HG02840 (cell line): Measurements from ENCODE around the gene PARVB.

Source experiments
- ATAC-seq: cut with Tn5 transposase; IDR thresholded peaks from one replicate; pipeline ENCODE4 v1.9.1; 2021; ENCODE audit warnings: mild to moderate bottlenecking, moderate library complexity, moderate number of reproducible peaks; ENCODE audit not compliant: unreplicated experiment, low FRiP score

Gene PARVB

DNA sequence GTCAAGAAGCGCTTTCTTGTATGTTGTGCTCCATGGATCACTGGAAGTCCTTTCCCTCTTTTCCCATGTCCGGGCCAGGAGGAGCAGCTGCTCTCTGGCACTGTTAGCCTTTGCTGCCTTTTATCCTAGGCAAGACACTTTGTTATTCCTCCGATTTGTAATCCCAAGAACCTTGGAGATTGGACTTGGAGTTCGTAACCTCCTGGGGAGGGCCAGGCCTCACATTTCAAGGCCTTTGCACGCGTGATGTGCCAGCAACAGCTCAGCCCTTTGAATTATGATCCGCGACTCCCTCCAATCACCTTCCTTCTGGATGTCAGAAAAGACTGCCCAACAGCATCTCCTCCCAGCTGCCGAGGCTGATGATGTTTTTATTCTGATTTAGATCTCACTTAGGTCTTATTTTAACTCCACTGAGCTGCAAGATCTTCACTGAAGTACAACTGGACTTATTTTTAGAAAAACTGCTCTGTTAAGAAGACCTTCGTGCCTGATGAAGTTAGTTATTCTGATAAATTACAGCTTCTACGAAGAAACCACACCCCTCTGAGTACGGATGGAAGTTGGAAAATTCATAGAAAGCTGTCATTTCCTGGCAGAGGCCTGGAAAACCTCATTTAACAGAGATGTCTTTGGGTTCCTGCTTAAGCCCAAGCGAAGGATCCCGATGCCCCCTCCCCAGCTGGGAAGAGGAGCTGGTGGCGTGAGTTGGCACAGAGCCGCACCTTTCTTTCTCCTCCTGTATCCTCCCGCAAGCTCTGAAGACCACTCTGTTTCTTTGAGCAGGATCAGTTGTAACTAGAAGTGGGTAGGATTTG, 62.4 kb downstream of the PARVB start:
- ATAC-seq, result no peak

DNA sequence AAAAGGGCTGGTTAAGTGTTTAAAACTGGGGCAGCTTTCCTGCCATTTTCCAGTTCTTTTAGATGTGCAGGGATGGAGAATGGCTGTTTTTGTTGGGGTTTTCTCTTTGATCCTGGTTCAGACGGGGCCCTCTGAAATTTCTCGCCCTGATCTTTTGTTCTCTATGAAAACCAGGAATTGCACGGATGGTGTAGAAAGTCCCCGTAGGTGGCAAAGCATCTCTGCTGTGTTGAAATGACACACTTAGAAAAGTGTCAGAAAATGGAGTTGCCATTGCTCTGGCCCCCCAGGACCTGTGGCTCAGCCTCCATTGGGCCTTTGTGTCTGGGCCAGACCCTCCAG, 63.0 kb downstream of the PARVB start:
- no peak for ATAC-seq

DNA sequence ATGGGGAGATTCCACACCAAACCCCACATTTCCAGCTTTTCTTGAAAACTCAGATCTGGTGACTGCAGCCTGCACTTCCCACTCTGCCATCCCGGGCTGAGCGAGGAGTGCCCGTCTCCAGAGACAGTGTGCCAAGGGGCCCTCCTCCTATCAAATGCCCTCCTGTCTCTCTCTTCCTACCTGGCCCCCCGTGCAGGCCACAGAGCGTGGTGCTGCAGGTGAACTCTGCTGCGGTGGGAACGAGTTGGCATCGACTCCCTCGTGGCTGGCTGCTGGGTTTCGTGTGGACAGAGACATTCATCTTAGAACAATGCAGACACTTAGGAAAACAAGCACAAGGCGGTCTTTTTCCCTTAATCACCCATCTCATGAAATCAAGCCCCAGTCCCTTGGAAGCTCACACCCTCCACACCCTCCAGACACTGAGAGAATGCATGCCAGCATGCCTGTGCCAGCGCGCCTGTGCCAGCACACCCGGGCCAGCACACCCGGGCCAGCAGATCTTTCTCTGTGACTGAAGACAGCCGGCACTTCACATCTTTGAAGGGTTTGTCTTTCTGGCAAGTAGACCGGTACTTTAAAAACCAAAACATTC, 65.0 kb downstream of the PARVB start:
- no peak for ATAC-seq

DNA sequence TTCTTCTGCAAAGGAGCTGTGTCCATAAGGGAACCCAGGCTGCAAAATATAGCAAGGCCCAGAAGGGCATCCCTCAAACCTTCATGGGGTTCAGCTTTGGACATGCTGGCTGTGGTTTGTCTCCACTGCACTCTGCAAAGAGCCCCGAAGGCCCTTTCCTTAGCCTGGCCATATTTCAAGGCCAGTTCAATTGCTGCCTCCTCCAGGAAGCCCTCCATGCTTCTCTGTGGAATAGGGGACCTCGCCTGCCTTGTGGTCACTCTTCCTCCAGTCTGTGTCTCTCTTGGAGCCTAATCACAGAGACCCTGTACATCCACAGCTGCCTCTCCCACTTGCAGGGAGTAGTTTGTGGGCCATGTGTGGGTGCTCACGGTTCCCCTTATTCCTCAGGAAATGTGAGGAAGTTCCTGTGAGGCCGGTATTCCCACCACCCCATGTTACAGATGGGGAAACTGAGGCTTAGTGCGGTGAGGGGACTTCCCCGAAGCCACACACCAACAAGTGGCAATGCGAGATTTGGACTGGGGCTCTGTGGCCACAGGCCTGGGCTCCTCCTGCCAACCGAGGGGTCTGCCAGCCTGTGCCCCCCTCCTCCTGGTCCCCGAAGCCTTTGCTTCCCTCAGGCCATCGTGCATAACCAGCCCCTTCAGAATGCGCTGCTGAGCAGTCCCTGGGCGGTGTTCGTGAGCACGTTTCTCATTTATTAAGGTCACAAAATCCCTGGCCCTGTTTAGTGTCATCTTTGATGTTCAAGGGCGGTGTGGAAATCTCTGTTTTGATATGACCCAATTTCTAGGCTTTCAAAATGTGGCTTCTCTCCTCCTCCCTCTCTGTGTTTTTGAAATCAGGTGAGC, 65.8 kb downstream of the PARVB start:
- ATAC-seq, result no peak

DNA sequence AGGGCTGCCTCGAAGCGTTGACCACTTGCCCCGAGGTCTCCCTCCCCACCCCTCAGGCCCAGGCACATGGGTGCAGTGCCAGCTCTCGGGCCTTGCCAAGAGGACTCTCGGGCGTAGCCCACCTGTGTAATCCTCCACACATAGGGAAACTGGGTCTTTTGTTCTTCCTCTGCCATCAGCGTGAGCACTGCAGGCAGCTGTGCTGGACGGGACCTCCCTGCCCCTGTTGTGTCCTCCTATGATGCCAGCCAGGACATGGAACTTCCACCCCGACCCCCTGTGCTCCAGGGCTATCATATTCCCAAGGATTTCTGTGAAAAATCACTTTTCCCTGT, 66.4 kb downstream of the PARVB start:
- ATAC-seq, result no peak

DNA sequence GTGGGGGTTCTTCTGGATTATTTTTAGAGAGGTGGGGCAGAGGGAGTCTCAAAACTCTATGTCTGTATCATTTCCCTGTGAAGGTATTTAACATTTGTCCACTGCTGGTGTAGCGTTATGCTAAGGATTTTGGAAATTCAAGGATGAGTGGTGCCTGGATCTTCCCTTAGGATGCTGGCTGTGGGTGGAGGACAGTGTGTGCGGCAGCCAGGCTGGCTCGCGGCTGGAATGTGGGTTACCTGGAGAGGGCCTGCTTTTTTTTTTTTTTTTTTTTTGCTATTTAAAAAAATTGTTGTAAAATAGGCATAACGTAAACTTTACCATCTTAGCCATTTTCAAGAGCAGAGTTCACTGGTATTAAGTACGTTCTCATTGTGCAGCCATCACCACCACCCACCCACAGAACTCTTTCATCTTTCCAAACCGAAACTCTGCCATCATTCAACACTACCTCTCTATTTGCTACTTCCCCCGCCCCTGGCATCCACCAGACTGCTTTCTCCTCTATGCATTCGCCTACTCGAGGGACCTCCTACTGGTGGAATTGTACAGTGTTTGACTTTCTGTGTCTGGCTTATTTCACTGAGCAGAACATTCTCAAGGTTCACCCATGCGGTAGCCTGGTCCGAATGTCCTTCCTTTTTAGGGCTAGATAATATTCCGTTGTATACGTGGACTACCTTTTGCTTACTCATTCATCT, 67.1 kb downstream of the PARVB start:
- ATAC-seq, result no peak

DNA sequence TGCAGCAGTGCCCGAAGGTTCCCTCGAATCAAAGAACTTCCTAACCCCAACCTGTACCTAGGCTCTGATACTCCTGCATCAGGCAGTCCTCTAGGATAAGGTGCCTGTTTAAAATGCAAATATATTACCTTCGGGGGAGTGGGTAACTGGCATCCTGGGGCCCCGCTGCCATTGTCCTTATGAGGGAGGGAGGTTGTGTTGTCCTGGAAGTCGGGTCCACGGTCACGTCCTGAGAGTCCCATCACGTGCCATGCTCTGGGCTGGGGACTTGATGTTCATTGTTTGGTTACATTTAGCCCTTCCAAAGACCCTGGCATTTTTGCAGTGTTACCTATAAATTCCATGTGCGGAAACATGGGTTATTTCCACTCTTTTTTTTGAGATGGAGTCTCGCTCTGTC, 67.6 kb downstream of the PARVB start:
- ATAC-seq, result no peak

DNA sequence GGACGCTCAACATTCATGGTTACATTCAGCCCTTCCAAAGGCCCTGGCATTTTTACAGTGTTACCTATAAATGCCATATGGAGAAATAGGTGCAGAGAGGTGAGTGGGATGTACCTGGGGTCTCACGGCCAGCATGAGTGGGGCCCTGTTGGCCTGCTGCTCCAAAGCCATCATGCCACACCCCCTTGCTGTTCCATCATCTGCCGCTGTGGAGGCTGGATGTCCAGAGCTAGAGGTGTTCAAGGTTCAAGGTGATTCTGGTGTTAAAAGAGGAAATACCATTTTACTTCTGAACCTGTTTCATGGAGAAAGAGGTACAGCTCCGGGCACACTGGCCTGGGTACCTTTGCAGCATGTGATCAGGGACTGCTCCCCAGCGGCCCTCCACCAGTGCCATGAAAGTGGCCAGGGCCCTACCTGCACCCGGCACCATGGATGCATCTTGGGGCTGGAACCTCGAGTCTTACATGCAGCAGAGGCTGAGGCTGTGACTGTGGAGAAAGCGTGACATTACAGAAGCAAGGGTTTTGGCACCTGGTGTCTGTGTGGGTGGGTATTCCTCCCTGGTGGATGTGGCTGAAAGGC, 68.6 kb downstream of the PARVB start:
- no peak for ATAC-seq

DNA sequence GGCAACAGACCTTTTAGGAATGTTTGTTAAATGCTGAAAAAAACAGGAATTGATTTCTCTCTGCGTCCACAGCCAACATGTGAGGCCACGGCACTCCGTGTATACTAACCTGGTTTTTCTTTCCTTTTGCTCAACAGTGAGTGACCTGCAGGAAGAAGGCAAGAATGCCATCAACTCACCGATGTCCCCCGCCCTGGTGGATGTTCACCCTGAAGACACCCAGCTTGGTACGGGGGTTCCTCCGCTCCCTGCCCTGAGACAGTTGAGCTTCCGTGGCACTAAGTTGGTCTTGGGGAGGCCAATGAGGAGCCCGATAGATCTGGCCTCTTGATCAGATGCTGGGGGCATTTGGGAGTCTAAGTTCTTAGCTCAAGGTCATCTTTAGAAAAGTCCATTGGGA, 69.7 kb downstream of the PARVB start:
- ATAC-seq, result no peak

DNA sequence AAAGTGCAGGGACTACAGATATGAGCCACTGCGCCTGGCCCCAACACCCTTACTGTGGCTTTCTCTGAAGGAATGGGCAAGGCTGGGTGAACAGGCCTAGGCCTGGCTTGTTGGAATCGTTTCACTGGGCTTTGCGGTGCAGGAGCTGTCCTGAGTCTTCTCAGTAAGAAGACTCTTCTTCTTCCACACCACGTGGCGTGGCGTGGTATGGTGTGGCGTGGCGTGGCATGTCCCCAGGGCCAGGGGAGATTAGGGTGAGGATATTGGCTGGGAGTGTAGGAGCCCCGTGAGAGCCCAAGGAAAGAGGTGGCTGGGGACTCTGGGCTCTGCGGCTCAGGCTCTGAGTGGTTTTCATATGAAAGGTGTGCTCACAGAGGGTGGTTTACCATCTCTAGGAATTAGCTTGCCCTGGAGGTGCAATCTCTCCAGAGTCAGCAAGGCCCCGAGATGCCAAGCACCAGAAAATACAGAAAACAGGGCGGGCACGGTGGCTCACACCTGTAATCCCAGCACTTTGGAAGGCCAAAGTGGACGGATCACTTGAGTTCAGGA, 70.7 kb downstream of the PARVB start:
- ATAC-seq, result no peak

DNA sequence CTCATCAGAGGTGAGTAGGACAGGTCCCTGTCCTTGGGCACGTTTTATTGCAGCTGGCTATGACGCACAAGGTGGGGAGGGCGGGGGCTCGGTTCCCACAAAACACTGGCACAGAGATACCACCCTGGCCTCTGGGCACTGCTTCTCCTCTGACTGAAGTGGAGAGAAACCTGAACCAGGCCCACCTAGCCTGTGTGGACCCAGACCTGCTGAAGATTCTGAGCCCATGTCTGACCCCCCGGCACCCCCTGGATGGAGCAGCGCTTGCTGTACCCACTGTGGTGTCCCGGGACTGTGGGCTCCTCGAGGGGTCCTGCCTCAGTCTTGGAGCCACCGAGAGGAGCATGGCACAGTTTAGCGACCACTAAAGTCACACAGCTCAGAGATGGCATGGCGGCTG, 72.6 kb downstream of the PARVB start:
- no peak for ATAC-seq

DNA sequence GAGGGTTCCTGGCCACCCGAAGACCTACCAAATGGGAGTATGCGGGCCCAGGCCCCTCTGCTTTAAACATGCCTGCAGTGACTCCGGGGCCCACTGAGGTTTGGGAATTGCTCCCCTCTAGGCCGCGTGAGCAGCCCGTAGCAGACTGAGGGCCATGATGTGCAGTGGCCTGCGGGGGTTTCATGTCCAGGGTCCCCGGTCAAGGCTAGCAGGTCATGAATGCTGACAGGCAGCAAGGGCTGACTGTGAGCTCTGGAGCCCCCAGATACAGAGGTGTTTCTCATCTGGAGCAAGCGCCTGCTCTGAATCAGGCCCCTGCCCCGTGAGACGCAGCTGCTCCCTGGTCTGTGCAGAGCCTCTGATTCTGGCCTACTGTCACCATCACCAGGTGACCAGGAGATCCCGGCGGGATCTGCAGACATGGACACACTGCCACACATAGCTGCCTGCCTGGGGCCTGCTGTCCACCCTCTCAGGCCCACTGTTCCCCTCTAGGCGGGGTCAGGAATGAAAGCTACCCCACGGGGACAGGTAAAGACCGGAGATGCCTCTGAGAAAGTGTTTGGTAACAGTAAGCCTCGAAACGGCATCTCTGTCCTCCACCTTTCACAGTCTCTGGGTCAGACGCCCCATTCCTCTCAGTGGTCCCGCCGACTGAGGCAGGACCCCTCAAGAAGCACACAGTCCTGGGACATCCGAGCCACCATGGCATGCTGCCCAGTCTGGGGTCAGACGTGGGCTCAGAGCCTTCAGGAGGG, 73.3 kb downstream of the PARVB start:
- ATAC-seq, result no peak

DNA sequence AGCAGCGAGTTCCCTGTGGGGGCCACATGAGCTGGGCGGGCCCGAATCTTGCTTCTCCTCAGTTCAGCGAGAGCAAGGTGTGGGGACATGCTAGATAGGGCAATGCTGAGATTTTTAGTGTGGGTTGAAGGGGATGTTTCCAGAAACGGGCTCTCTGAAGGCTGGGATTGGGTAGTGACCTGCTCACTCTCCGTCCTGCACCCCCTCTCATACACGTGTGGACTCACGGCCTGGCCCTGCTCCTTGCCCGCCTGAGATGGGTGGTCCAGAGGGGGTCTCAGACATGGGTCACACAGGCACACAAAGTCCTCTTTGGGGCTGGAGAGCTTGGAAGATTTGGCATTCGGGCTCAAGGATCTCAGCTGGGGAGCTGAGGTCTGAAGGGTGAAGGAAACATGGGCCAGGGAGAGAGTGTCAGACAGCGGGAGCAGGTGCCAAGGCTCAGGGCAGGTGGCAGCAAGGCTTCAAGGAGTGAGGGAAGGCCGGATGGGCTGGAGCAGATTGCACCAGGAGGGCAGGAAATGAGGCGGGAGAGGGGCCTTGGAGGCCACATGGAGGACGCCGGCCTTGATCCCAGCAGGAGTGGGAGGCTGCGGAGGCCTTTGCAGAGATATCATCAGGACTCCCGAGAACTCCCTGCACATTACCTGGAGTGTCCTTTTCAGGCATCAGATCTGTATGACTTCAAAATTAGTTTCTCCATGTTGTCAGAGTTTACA, 74.1 kb downstream of the PARVB start:
- ATAC-seq, result no peak

DNA sequence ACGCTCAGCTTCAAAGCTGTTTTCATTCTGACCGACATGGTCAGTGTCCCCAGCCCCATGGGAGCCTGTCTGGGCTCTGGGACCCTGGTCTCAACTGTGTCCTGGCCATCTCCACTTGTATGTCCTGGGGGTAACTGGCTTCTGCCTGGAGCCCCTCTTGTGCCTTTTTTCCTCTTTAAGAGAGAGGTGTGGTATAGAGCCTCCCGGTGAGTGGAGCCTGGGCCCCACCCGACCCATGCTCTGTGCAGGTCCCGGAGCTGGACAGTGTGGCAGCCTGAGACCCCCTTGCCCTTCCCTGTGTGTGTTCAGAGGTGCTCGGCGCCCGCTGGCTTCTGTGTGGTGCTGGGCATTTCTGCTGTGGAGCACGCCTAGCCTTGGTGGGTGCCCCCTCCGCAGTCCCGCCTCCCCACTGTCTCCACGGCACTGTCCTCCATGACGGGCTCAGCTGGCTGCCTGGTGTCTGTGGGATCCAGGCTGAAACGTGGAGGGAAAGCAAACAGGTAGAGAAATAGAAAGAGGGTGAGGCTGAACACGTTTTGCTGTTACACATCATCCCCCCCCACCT, 74.9 kb downstream of the PARVB start:
- no peak for ATAC-seq

DNA sequence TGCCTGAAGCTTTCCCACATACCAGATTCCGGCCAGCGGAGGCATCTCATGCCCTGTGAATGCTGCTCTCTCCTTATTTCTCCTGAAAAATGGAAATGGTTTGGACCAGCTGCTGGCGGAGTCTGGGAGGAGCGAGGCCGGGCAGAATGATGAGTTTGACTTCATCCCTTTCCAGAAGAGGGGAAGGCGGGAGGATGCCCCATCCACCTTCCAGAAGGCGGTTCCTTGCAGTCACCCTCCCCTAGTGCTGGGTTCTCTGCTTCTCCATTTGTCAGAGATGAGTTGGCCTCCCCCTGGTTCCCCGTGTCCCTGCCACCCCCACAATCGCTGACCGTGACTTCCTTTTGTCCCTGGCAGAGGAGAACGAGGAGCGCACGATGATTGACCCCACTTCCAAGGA, 75.6 kb downstream of the PARVB start:
- no peak for ATAC-seq

DNA sequence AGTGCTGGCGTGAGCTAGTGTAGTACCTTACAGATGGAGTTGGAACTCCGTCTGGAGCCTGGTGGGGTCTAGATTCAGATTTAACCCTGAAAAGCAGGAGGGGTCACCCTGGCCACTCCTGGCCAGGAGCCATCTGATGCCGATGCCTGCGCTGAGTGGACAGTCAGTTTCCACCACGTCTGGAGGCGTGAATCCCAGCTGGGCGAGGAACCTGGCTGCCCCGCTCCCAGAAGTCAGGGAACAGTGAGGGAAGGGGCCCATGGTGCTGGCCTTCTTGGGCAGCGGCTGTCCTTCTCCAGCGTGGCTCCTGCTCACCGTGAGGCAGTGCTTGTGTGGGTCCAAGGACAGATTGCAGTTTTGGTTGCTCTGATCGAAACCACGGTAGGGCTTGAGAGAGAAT, 76.3 kb downstream of the PARVB start:
- no peak for ATAC-seq

DNA sequence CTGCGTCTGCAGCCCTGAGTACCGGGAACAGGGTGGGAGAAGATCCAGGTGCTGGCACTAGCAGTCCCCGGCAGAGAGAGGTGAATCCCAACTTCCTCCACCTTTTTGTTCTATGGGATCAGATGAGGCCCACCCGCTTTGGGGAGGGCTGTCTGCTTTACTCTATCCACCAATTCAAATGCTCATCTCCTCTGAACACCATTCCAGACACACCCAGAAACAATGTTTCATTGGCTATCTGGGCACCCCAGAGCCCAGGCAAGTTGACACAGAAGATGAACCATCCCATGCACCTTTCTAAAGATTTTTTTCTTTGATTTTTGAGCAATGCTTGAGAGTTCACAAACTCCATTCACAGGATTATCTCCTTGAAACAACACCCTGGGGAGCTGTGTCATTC, 78.0 kb downstream of the PARVB start:
- ATAC-seq, result no peak

DNA sequence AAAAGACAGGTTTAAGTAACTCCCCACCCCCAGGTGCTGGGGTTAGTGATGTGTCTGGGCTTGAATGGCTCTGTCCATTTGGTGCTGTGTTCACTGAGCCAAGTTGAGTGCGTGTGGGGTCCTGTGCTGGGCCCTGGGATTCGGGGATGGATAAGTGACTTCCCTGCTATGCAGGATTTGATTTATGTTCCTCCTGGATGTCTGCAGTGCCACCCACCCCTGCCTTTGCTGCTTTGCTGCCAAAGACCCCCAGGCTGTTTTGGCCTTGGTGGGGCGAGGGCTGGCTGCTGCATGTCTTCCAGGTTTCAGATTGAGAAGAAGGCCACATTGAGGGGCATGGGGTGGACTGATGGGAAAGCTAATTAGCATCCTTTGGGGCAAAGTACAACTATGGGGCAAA, 78.8 kb downstream of the PARVB start:
- ATAC-seq, result no peak
